Dermis blood vessel endothelial cell (primary cell): ENCODE measurements around the gene ACE. TPM values are rescaled to one million over a fixed set of nuclear protein-coding genes. Genes with fewer than 3 reads are reported as not detected.
A peak's percentile ranks its signal among the peaks of the same experiment; 100 is the strongest.

Experiments
- DNase-seq: peaks from one replicate; pipeline ENCODE4 v3.0.0; 2010
- total RNA-seq: library from RNA; depleted of rRNA; stranded (reverse); fragments of >200 nt; gene quantifications from 2 replicates; pipeline ENCODE4 v1.2.3, GENCODE V29; 2014

Gene ACE
- total RNA-seq, 1 donor from 2014 or later = 366 TPM

- DNase-seq = no peak
Observed at GRCh38 chr17:63492940-63493339, 16.1 kb downstream of the ACE start.

GRCh38 chr17:63493411-63493810, 16.6 kb downstream of the ACE start:
- DNase-seq = no peak

GRCh38 chr17:63494300-63494928, 17.6 kb downstream of the ACE start:
- no peak for DNase-seq

GRCh38 chr17:63495491-63495890, 18.6 kb downstream of the ACE start:
- no peak for DNase-seq

DNA sequence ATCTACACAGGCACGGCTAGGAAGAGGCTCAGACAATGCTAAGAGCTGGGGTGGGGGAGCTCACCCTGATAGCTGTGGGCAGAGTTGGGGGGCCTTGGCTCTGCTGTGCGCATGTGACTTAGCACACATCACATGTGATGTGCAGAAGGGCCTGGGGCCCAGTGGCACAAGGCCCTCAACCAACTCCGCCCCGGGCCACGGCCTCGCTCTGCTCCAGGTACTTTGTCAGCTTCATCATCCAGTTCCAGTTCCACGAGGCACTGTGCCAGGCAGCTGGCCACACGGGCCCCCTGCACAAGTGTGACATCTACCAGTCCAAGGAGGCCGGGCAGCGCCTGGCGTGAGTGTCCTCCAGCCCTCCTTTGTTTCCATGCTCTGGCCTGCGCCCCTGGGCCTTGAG, 19.3 kb downstream of the ACE start:
- DNase-seq = no peak

DNA sequence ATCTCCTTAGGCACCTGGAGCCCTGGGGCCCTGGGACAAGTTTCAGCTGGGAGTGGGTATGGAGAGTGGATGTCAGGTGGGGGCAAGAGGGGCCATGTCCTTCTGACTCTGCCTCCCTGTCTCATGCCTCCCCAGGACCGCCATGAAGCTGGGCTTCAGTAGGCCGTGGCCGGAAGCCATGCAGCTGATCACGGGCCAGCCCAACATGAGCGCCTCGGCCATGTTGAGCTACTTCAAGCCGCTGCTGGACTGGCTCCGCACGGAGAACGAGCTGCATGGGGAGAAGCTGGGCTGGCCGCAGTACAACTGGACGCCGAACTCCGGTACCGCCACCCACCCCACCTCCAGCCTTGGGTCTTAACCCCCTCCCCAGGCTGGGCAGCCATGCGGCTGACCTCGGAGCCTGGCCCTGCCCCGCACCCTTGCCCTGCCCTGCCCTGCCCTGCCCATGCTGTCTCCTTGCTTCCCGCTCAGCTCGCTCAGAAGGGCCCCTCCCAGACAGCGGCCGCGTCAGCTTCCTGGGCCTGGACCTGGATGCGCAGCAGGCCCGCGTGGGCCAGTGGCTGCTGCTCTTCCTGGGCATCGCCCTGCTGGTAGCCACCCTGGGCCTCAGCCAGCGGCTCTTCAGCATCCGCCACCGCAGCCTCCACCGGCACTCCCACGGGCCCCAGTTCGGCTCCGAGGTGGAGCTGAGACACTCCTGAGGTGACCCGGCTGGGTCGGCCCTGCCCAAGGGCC, 20.0 kb downstream of the ACE start:
- no peak for DNase-seq

DNA sequence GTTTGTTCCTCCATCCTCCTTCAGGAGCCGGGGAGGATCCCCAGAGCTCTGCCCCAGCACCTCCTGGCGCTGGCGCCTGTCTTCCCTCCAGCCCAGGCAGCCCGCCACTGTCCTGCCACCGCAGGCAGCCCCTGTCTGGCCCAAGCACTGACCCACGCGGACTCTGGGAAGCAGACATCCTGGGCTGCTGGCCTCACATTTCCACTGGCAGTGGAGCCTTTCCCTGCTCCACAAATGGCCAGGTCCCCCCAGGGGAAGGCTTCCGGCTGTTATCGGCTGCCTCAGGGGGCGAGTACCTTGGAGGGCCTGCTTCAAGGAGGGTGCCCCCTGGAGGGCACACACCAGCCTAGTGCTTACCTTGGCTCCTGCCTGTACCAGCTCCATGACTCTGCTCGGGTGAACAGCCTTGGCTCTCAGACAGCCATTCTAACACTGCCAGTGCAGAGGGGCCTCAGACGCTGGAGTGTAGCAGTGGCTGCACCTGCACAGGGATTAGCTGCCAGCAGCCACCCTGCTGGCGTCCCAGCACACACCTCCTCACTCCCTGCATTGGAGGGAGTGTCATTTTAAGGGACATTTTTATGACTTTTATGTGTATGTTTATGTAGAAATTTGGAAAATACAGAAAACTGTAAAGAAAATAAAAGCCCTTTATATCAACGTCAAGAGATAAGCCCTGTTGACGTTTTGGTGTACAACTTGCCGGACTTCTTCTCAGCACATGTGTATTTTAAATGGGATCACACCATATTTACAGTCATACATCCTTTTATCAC, 21.0 kb downstream of the ACE start:
- DNase-seq = peak; percentile 51

DNA sequence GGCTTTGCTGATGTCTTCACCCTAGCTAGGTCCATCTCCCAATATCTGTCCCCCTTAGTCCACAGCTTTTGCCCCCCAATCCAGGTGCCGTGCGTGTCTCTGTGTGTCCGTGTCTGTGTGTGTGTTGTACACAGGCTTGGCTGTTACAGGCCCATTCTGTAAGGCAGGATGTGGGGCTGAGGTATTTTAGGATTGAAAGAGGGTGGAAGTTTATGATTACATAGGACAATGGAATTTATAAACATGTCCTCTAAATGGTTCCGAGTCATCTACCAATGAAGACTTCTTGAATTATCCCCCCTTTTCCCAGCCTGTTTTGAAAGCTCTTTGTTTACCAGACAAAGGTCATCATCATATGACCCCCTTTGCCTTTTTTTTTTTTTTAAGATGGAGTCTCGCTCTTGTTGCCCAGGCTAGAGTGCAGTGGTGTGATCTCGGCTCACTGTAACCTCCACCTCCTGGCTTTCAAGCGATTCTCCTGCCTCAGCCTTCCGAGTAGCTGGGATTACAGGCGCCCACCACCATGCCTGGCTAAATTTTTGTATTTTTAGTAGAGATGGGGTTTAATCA, 21.9 kb downstream of the ACE start:
- DNase-seq = no peak

DNA sequence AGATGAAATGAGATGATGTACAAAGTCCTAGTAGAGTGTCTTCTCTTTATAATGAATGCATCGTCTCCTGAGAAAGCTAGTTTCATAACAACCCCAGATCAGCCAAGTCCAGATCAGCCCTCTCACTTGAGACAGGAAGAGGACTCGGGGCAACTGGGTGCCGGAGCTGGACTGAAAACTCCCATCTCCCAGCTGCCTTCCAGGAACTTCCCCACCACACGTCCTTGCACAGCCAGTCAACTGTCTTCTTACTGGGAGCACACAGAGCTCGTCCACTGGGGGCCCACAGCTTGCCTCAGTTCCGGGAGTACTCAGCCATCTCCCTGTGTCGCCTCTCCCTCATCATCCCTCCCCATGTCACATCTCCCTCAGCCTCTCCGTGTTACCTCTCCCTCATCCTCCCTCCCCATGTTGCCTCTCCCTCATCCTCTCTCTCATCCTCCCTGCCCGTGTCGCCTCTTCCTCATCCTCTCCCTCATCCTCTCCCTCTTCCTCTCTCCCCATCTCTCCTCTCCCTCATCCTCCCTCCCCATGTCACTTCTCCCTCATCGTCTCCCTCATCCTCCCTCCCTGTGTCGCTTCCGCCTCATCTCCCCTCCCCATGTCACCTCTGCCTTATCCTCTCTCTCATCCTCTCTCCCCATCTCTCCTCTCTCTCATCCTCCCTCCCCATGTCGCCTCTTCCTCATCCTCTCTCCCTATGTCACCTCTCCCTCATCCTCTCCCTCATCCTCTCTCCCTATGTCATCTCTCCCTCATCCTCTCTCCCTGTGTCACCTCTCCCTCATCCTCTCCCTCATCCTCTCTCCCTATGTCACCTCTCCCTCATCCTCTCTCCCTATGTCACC, 23.9 kb downstream of the ACE start:
- DNase-seq = no peak

- no peak for DNase-seq
Observed at GRCh38 chr17:63503341-63503705, 26.5 kb downstream of the ACE start.

GRCh38 chr17:63504261-63504660, 27.4 kb downstream of the ACE start:
- DNase-seq = no peak

GRCh38 chr17:63505341-63505740, 28.5 kb downstream of the ACE start:
- DNase-seq = no peak

GRCh38 chr17:63506627-63507026, 29.8 kb downstream of the ACE start:
- DNase-seq = no peak

GRCh38 chr17:63511331-63511730, 34.5 kb downstream of the ACE start:
- no peak for DNase-seq

- no peak for DNase-seq
Observed at GRCh38 chr17:63512388-63512787, 35.5 kb downstream of the ACE start.

DNA sequence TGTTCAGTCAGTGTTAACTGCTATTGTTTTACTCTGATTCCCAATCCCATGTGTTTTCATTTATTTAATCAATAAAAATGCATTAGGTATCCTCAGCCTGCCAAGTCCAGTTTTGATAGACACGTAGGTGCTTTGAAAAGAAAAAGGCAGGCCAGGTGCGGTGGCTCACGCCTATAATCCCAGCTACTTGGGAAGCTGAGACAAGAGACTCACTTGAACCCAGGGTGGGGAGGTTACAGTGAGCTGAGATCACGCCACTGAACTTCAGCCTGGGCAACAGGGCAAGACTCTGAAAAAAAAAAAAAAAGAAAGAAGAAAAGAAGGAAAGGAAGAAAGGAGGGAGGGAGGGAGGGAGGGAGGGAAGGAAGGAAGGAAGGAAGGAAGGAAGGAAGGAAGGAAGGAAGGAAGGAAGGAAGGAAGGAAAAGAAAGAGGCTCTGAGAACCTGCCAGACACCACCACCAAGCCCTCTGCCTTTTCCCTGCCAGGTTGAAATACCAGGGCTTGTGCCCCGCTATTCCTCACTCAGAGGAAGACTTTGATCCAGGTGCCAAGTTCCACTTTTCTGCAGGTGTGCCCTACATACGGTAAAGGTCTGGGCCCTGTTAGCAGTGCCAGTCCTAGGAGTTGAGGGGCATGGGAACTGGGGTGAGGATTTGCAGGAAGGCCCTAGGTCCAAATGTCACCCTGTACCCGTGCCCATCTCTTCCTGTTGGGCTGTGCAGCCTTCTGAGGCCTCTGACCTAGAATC, 36.2 kb downstream of the ACE start:
- DNase-seq = no peak

- DNase-seq = no peak
Observed at GRCh38 chr17:63514477-63514876, 37.6 kb downstream of the ACE start.

DNA sequence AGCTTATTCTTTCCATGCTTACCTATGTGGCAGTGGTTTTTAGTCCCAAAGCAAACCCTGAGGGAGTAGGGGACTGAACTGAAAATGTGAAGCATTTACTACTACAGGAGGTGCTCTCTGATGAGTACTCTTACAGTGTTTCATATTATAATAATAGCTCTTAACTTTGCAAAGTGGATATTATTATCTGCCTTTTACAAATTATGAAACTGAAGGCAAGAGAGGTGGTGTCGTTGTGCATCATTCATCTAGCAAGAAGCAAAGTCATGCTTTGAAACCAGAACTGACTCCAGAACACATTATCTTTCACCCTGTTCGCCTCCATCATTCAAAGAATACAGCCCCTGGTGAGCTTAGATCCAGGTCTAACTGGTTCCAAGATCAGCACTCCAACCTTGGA, 38.1 kb downstream of the ACE start:
- DNase-seq = no peak

DNA sequence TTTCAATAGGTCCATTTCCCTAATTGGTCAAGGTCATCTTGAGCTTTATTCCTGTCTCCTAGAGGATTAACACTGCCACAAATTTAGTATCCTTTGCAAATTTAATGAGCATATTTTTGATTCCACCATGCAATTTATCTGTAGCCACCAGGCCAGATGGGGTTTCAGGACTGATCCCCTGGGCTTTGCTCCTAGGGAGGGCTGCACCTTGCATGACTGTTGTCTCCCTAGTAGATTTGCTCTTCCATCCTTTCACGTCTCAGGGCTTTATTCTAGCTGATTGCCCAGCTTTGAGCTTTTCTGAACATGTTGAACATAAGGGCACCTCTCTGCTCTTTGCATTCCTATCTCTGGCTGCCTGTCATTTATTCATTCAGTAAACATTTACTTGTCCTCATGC, 38.6 kb downstream of the ACE start:
- no peak for DNase-seq

DNA sequence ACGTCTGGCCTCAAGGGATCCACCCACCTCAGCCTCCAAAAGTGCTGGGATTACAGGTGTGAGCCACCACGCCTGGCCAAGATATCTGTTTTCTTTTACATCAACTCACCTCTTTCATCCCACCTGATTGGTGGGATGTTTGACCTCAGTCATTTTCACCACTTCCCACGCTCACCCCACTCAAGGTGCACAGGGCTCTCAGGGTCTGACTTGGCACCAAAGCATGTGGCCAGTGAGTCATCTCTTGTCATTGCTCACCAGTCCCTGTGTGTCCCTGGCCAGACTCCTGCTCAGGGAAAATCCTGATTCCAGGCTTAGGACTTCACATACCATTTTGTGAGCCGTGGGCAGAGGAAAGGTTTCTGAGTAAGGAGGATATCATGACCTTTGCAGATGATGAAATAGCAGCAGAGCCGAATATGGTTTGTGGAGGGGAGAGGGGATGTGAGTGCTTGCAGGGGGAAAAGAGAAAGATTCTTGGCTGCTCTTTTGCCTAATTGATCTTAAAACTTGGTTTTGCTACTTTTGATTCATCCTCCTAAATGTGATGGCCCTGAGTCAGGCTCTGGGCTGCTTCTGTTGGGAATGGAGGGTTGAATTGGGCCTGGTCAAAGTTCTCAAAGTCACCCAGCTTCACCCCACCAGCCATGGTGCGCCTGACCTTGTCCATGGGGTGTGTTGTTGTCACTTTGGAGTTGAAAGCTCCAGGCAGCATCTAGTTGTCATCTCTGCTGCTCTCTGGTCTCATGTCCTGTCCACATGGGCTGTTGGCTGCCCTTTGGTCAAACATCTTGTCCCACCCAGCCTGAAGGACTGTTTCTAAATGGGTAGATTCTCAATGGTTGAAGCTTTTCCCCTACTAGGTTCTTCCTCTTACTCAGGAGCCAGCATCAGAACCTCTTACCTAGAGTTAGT, 40.3 kb downstream of the ACE start:
- DNase-seq = no peak
